H9 (cell line): Measurements from ENCODE around the gene GNB1L. TPM values are rescaled to one million over a fixed set of nuclear protein-coding genes. Genes with fewer than 3 reads are reported as not detected.

Experiments
- DNase-seq: peaks from one replicate; pipeline ENCODE4 v3.0.0-alpha.2; 2017
- H2AFZ ChIP-seq: one replicate; pipeline ENCODE4 v1.6.1; 2013; ENCODE audit warnings: mild to moderate bottlenecking, low read length, control low read depth, moderate library complexity
- H2AK5ac ChIP-seq: 2 replicates; pipeline ENCODE4 v1.6.1; 2013; ENCODE audit warnings: low read length, control low read depth, mixed read lengths; ENCODE audit not compliant: insufficient read length
- H2BK120ac ChIP-seq: one replicate; pipeline ENCODE4 v1.6.1; 2013; ENCODE audit warnings: low read depth, mild to moderate bottlenecking, low read length, control low read depth, inconsistent platforms; ENCODE audit not compliant: poor library complexity, severe bottlenecking
- H2BK12ac ChIP-seq: 2 replicates; pipeline ENCODE4 v1.6.1; 2013; ENCODE audit warnings: low read length, control low read depth, mixed read lengths, low read depth; ENCODE audit not compliant: insufficient read length
- H2BK15ac ChIP-seq: 2 replicates; pipeline ENCODE4 v1.6.1; 2013; ENCODE audit warnings: low read depth, low read length, control low read depth
- H2BK20ac ChIP-seq: one replicate; pipeline ENCODE4 v1.6.1; 2013; ENCODE audit warnings: low read depth, mild to moderate bottlenecking, low read length, control low read depth, inconsistent platforms; ENCODE audit not compliant: poor library complexity, severe bottlenecking
- H2BK5ac ChIP-seq: 2 replicates; pipeline ENCODE4 v1.6.1; 2013; ENCODE audit warnings: low read length, control low read depth, mixed read lengths; ENCODE audit not compliant: insufficient read length
- H3K14ac ChIP-seq: 2 replicates; pipeline ENCODE4 v1.6.1; 2013; ENCODE audit warnings: low read length, control low read depth; ENCODE audit not compliant: insufficient read depth
- H3K18ac ChIP-seq: 2 replicates; pipeline ENCODE4 v1.6.1; 2013; ENCODE audit warnings: low read depth, mild to moderate bottlenecking, mixed read lengths, low read length, control low read depth; ENCODE audit not compliant: insufficient read length
- H3K23ac ChIP-seq: 2 replicates; pipeline ENCODE4 v1.6.1; 2013; ENCODE audit warnings: low read length, control low read depth, mixed read lengths, low read depth; ENCODE audit not compliant: insufficient read length
- H3K23me2 ChIP-seq: 2 replicates; pipeline ENCODE4 v1.6.1; 2013; ENCODE audit warnings: low read depth, mild to moderate bottlenecking, mixed read lengths, low read length, control low read depth; ENCODE audit not compliant: insufficient read length, poor library complexity, severe bottlenecking
- H3K27ac ChIP-seq: 2 replicates; pipeline ENCODE4 v1.5.1; 2013; ENCODE audit warnings: low read length, control low read depth, mixed read lengths, low read depth; ENCODE audit not compliant: insufficient read length
- H3K27me3 ChIP-seq: 2 replicates; pipeline ENCODE4 v1.6.1; 2013; ENCODE audit warnings: low read length, control low read depth, inconsistent platforms; ENCODE audit not compliant: insufficient read depth
- H3K4ac ChIP-seq: 2 replicates; pipeline ENCODE4 v1.6.1; 2013; ENCODE audit warnings: low read depth, mild to moderate bottlenecking, control low read depth, inconsistent platforms, low read length, moderate library complexity
- H3K4me1 ChIP-seq: 2 replicates; pipeline ENCODE4 v1.6.1; 2013; ENCODE audit warnings: low read length, control low read depth, inconsistent platforms; ENCODE audit not compliant: insufficient read depth
- H3K4me2 ChIP-seq: 2 replicates; pipeline ENCODE4 v1.6.1; 2013; ENCODE audit warnings: low read length, control low read depth, mixed read lengths; ENCODE audit not compliant: insufficient read length, insufficient read depth
- H3K56ac ChIP-seq: 2 replicates; pipeline ENCODE4 v1.6.1; 2013; ENCODE audit warnings: low read depth, mild to moderate bottlenecking, mixed read lengths, low read length, control low read depth; ENCODE audit not compliant: insufficient read length
- H3K79me1 ChIP-seq: 2 replicates; pipeline ENCODE4 v1.6.1; 2013; ENCODE audit warnings: low read depth, mild to moderate bottlenecking, moderate library complexity, low read length, control low read depth, inconsistent platforms; ENCODE audit not compliant: insufficient read depth, poor library complexity, severe bottlenecking
- H3K79me2 ChIP-seq: 2 replicates; pipeline ENCODE4 v1.6.1; 2013; ENCODE audit warnings: low read length, control low read depth, inconsistent platforms; ENCODE audit not compliant: insufficient read depth
- H3K9ac ChIP-seq: 2 replicates; pipeline ENCODE4 v1.6.1; 2013; ENCODE audit warnings: low read length, control low read depth, mixed read lengths; ENCODE audit not compliant: insufficient read length; ENCODE audit errors: extremely low read depth
- H3K9me3 ChIP-seq: one replicate; pipeline ENCODE4 v1.6.1; 2013; ENCODE audit warnings: low read depth, low read length, inconsistent platforms; ENCODE audit not compliant: control insufficient read depth
- H3T11ph ChIP-seq: one replicate; pipeline ENCODE4 v1.6.1; 2013; ENCODE audit warnings: mild to moderate bottlenecking, low read length, control low read depth, inconsistent platforms
- H4K20me1 ChIP-seq: one replicate; pipeline ENCODE4 v1.6.1; 2013; ENCODE audit not compliant: control insufficient read depth, insufficient read length, insufficient read depth
- H4K5ac ChIP-seq: 2 replicates; pipeline ENCODE4 v1.6.1; 2013; ENCODE audit warnings: low read depth, mild to moderate bottlenecking, mixed read lengths, low read length, control low read depth; ENCODE audit not compliant: insufficient read length
- H4K8ac ChIP-seq: replicated peaks from 2 replicates; pipeline ENCODE4 v1.6.1; 2013; ENCODE audit warnings: low read length, control low read depth, mixed read lengths, low read depth; ENCODE audit not compliant: insufficient read length
- H4K91ac ChIP-seq: 2 replicates; pipeline ENCODE4 v1.6.1; 2013; ENCODE audit warnings: low read depth, mild to moderate bottlenecking, moderate library complexity, mixed read lengths, low read length, control low read depth; ENCODE audit not compliant: insufficient read length
- H3K27ac Mint-ChIP-seq, 3 experiments: 2 replicates in 2 of 3; 3 replicates in 1 of 3; pipeline ENCODE4 v1.8.0; 2020 to 2021; ENCODE audit warnings: mixed read lengths in 3 of 3, mild to moderate bottlenecking in 1 of 3, moderate library complexity in 1 of 3
- H3K27me3 Mint-ChIP-seq: 2 replicates; pipeline ENCODE4 v1.8.0; 2021; ENCODE audit warnings: low read depth, mild to moderate bottlenecking, moderate library complexity, mixed read lengths
- H3K36me3 Mint-ChIP-seq, 3 experiments: 2 replicates in 2 of 3; 3 replicates in 1 of 3; pipeline ENCODE4 v1.8.0; 2020 to 2021; ENCODE audit warnings: low read depth in 3 of 3, mixed read lengths in 3 of 3; ENCODE audit not compliant: insufficient read depth in 1 of 3
- H3K4me1 Mint-ChIP-seq, 2 experiments: 2 replicates each; pipeline ENCODE4 v1.8.0; 2020; ENCODE audit warnings: mixed read lengths in 2 of 2
- H3K4me3 Mint-ChIP-seq, 2 experiments: 2 replicates in 1 of 2; 3 replicates in 1 of 2; pipeline ENCODE4 v1.8.0; 2020 to 2021; ENCODE audit warnings: mild to moderate bottlenecking in 2 of 2, mixed read lengths in 2 of 2, moderate library complexity in 1 of 2
- H3K9me3 Mint-ChIP-seq, 2 experiments: 2 replicates in 1 of 2; 3 replicates in 1 of 2; pipeline ENCODE4 v1.8.0; 2020; ENCODE audit warnings: mild to moderate bottlenecking in 2 of 2, mixed read lengths in 2 of 2, moderate library complexity in 1 of 2
- WGBS: extraction: QIAGEN DNeasy Blood & Tissue Kit; methylation state at CpG from one replicate; pipeline ENCODE4 v1.1.7; 2013; ENCODE audit warnings: missing lambda C conversion rate, low lambda C conversion rate, mixed read lengths; ENCODE audit not compliant: insufficient read length; ENCODE audit errors: extremely low coverage; 5-methylcytosine and 5-hydroxymethylcytosine counted together
- total RNA-seq: library from RNA; stranded (reverse); gene quantifications from 2 replicates; pipeline ENCODE4 v1.2.1, GENCODE V29; 2021
- TF ChIP-seq, protein P1 (sequence below): fragments of 200-600 bp; sonication (generic); conservative IDR thresholded peaks from 3 replicates; pipeline ENCODE4 v1.8.0; 2021; ENCODE audit warnings: antibody characterized with exemption, mild to moderate bottlenecking

Gene GNB1L
- total RNA-seq, 1 experiment from 2014 or later = 22.4 TPM

DNA sequence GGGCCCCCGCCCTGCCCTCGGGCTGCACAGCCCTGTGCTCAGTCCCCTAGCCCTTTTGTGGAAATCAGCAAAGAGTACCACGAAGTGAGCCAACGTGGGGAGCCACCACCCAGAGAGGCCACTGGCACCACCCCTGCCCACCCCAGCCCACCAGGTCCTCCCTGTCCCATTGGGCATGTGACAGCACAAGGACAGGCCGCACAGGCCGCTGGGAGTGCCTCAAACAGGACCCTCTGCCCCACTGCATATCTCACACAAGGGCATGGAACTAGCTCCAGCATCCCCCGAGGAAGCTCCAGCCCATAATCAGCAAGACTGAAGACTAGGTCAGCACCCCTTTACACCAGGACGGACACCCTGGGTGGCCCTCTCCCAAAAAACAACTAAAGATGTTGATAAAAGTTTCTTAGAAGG, 29.7 kb downstream of the GNB1L start:
- Histone ChIP-seq H3K4ac (no peak overlapping the region), H2BK5ac (no peak overlapping the region), H3K27me3 (no peaks in the 10 kb centered on the region), H3K27ac (no peak overlapping the region), H3T11ph (no peak overlapping the region), H3K4me1 (no peaks in the 10 kb centered on the region), H2AFZ (no peak overlapping the region), H2BK15ac (no peak overlapping the region), H3K4me2 (no peak overlapping the region), H3K9me3 (no peaks in the 10 kb centered on the region), H4K91ac (no peak overlapping the region), H4K5ac (no peak overlapping the region), H3K56ac (no peak overlapping the region), H2BK12ac (no peak overlapping the region), H3K9ac (no peak overlapping the region), H3K79me2 (no peaks in the 10 kb centered on the region), H3K14ac (no peak overlapping the region; the same call in 1 of the 2 replicates), H3K23me2 (no peaks in the 10 kb centered on the region), H2BK20ac (no peak overlapping the region), H3K79me1 (no peaks in the 10 kb centered on the region), H2BK120ac (no peak overlapping the region), H4K20me1 (no peaks in the 10 kb centered on the region), H3K18ac (no peak overlapping the region), H4K8ac (no peak overlapping the region), H2AK5ac (no peak overlapping the region), H3K23ac (no peak overlapping the region)
- DNase-seq = no peak
- no CpG with 5 or more reads among the region's 8 CpGs for WGBS
- H3K36me3 Mint-ChIP-seq = peaks cover 0 to 6% (median 5%) of the 10 kb centered on the region in 3 experiments; a peak in 4 of 7 replicates
- TF ChIP-seq, protein P1, sequence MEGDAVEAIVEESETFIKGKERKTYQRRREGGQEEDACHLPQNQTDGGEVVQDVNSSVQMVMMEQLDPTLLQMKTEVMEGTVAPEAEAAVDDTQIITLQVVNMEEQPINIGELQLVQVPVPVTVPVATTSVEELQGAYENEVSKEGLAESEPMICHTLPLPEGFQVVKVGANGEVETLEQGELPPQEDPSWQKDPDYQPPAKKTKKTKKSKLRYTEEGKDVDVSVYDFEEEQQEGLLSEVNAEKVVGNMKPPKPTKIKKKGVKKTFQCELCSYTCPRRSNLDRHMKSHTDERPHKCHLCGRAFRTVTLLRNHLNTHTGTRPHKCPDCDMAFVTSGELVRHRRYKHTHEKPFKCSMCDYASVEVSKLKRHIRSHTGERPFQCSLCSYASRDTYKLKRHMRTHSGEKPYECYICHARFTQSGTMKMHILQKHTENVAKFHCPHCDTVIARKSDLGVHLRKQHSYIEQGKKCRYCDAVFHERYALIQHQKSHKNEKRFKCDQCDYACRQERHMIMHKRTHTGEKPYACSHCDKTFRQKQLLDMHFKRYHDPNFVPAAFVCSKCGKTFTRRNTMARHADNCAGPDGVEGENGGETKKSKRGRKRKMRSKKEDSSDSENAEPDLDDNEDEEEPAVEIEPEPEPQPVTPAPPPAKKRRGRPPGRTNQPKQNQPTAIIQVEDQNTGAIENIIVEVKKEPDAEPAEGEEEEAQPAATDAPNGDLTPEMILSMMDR = no peak
- H3K27me3 Mint-ChIP-seq = no peaks in the 10 kb centered on the region; the same call in 1 of the 2 replicates
- H3K27ac Mint-ChIP-seq = no peak overlapping the region
- peaks cover 0 to 8% of the 10 kb centered on the region in 2 experiments; a peak in 2 of 4 replicates for H3K4me1 Mint-ChIP-seq
- no peak overlapping the region for H3K4me3 Mint-ChIP-seq
- H3K9me3 Mint-ChIP-seq = peaks cover 0 to 3% of the 10 kb centered on the region in 2 experiments; a peak in 3 of 5 replicates
